ENCODE results near the gene PGAP2. TPM values are rescaled to one million over a fixed set of nuclear protein-coding genes. Genes with fewer than 3 reads are reported as not detected.
"Not testable (repeated sequence)": the region's sequence is repeated elsewhere in the genome, so short reads cannot be mapped to it uniquely, and the experiment has no call there.

The PGAP2 gene
- total and polyA plus RNA-seq, 8 donors: 4.7 to 23.8 (median 13.2) TPM

DNA sequence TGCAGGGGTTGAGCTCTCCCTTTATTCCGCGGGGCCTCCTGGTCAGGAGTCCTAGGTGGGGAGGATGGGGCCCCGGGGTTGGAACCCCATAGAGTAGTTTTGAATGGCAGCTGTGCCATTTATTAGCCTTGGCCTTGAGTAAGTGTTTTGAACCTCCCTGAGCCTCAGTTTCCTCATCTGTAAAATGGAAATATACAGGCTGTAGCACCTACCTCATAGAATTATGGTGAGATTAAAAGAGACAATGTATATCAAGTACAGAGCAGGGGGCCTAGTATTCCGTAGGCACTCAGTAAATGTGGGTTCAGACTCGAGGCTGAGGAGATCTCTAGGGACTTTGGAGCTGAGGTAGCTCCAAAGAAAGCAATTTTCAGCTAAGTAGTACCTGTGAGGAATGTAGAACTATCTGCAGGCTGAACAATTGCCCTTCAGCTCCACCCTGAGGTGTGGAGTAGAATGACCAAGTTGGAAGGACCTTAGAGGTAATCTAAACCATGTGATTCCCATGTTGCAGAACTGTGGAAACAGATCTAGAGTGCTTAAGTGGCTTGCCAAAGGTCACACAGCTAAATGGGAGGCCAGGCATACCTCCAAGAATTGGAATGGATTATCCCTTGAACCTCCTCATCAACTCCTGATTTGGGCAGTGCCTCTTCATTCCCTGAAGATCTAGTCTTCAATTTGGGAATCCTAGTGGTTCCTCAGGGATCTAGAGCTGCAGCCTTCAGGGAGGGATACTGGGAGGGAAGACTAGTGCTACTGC lies 682 bp downstream of the PGAP2 start:
- Histone ChIP-seq H3K4me1 (peaks cover 8 to 19% (median 13%) of the 10 kb centered on the region in 4 donors), H3K36me3 (no peaks in the 10 kb centered on the region), H3K27me3 (no peaks in the 10 kb centered on the region), H3K4me3 (peak overlapping the region; percentile 74 to 85 (median 78)), H3K27ac (peak overlapping the region; percentile 78 to 85 (median 80)), H3K9me3 (no peaks in the 10 kb centered on the region)
- TF ChIP-seq POLR2A (IDR thresholded peaks at IDR 0.05) (no peak), EP300 (IDR thresholded peaks at IDR 0.05) (no peak), POLR2AphosphoS5 (IDR thresholded peaks at IDR 0.05) (peak in 1 of 3 donors; percentile 41)
- TF ChIP-seq, protein P1, sequence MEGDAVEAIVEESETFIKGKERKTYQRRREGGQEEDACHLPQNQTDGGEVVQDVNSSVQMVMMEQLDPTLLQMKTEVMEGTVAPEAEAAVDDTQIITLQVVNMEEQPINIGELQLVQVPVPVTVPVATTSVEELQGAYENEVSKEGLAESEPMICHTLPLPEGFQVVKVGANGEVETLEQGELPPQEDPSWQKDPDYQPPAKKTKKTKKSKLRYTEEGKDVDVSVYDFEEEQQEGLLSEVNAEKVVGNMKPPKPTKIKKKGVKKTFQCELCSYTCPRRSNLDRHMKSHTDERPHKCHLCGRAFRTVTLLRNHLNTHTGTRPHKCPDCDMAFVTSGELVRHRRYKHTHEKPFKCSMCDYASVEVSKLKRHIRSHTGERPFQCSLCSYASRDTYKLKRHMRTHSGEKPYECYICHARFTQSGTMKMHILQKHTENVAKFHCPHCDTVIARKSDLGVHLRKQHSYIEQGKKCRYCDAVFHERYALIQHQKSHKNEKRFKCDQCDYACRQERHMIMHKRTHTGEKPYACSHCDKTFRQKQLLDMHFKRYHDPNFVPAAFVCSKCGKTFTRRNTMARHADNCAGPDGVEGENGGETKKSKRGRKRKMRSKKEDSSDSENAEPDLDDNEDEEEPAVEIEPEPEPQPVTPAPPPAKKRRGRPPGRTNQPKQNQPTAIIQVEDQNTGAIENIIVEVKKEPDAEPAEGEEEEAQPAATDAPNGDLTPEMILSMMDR (IDR thresholded peaks at IDR 0.05): peak in 3 of 7 experiments; percentile 10 to 43 (median 38)
- intact Hi-C loops (cut with DNase I; ENCODE audit: low total_unique reads): no loop called here
- 13 to 25% (median 18%) methylated on average over 5 of the region's 5 CpGs for whole genome bisulfite sequencing, 5 donors
- DNase-seq: peak; percentile 49 to 87

DNA sequence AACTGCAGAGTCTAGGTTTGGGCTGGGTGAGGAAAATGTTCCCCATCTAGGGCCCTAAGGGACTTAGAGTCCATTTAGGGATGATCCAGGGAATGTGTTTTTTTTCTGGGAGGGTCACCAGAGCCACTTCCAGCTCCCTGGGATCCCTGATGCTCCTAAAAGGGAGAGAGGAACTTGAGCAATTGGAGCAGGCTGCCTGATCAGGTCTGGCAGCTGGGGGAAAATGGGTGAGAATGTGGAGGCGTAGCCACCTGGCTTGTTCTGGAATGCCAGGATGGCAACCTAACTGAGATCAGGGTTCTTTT lies 1.2 kb downstream of the PGAP2 start:
- H3K4me1 ChIP-seq: peaks cover 8 to 19% (median 13%) of the 10 kb centered on the region in 4 donors
- DNase-seq: no peak
- H3K9me3 ChIP-seq: no peaks in the 10 kb centered on the region
- no peaks in the 10 kb centered on the region for H3K36me3 ChIP-seq
- TF ChIP-seq POLR2A (IDR thresholded peaks at IDR 0.05): no peak
- TF ChIP-seq EP300 (IDR thresholded peaks at IDR 0.05): no peak
- no peak for TF ChIP-seq POLR2AphosphoS5 (IDR thresholded peaks at IDR 0.05)
- TF ChIP-seq, protein P1 (IDR thresholded peaks at IDR 0.05): no peak
- no peak overlapping the region for H3K27ac ChIP-seq
- no peak overlapping the region for H3K4me3 ChIP-seq
- intact Hi-C loops (cut with DNase I; ENCODE audit: low total_unique reads): no loop called here
- no peaks in the 10 kb centered on the region for H3K27me3 ChIP-seq
- 89 to 100% (median 96%) methylated on average over 1 of the region's 1 CpG for WGBS, 5 donors

DNA sequence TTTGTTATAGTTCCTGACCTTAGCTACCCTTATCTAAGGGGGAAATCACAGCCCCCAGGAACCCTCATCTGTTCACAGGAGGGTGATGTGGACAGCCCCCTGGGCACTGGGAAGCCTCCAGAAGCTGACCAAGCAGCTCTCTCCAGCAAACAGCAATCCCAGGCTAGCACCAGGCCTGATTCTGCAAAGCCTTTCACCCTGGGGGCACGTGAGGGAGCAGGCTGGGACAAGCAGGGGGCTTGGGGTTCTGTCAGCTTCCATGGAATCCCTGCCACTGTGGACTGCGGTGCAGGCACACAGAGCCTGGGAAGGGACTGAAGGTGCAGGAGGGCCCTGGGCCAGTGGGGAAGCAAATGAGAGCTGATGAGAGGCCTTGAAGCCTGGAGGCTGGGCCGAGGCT lies 2.1 kb downstream of the PGAP2 start:
- WGBS, 5 donors: 84 to 97% (median 92%) methylated on average over 3 of the region's 3 CpGs
- Histone ChIP-seq H3K9me3 (no peaks in the 10 kb centered on the region), H3K36me3 (no peaks in the 10 kb centered on the region), H3K27ac (no peak overlapping the region), H3K4me3 (no peak overlapping the region), H3K4me1 (peaks cover 8 to 19% (median 13%) of the 10 kb centered on the region in 4 donors), H3K27me3 (no peaks in the 10 kb centered on the region)
- DNase-seq: no peak
- intact Hi-C loops (cut with DNase I; ENCODE audit: low total_unique reads): no loop called here
- TF ChIP-seq EP300 (IDR thresholded peaks at IDR 0.05) (no peak), POLR2AphosphoS5 (IDR thresholded peaks at IDR 0.05) (no peak), POLR2A (IDR thresholded peaks at IDR 0.05) (no peak)
- TF ChIP-seq, protein P1 (IDR thresholded peaks at IDR 0.05): no peak

DNA sequence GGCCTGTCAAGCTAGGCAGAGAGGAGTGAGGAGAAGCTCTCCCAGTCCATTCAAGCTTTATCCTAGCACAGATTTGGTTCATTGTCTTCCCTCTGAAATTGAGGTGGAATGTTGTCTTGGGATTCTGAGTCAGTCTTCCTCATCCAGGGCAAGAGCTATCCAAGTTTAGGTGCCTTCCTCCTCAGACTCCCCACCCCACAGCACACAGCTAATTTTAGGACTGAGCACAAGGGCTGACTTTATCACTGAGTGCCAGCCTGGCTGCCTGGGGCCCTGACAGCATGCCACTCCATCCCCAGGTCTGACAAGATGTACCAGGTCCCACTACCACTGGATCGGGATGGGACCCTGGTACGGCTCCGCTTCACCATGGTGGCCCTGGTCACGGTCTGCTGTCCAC lies 2.6 kb downstream of the PGAP2 start:
- Histone ChIP-seq H3K4me3 (no peak overlapping the region), H3K9me3 (no peaks in the 10 kb centered on the region), H3K4me1 (peaks cover 8 to 19% (median 13%) of the 10 kb centered on the region in 4 donors), H3K27ac (no peak overlapping the region), H3K27me3 (no peaks in the 10 kb centered on the region), H3K36me3 (no peaks in the 10 kb centered on the region)
- DNase-seq: no peak
- no peak for TF ChIP-seq POLR2AphosphoS5 (IDR thresholded peaks at IDR 0.05)
- TF ChIP-seq POLR2A (IDR thresholded peaks at IDR 0.05): no peak
- no peak for TF ChIP-seq EP300 (IDR thresholded peaks at IDR 0.05)
- TF ChIP-seq, protein P1 (IDR thresholded peaks at IDR 0.05): no peak
- WGBS, 5 donors: 94 to 100% (median 97%) methylated on average over 4 of the region's 4 CpGs
- intact Hi-C loops (cut with DNase I; ENCODE audit: low total_unique reads): no loop called here

DNA sequence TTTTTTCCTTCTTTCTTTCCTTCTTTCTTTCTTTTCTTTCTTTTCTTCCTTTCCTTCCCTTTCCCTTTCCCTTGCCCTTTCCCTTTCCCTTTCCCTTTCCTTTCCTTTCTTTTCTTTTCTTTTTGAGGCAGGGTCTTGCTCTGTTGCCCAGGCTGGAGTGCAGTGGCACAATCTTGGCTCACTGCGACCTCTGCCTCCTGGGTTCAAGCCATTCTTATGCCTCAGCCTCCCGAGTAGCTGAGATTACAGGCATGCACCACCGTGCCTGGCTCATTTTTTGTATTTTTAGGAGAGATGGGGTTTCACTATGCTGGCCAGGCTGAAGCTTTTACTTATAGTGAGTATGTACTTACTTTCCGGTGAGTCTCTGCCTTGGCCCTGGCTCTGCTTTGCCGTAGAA lies 6.5 kb downstream of the PGAP2 start:
- 91 to 98% (median 97%) methylated on average over 5 of the region's 5 CpGs for WGBS, 5 donors
- H3K4me1 ChIP-seq; H3K36me3 ChIP-seq; H3K9me3 ChIP-seq; DNase-seq; H3K27me3 ChIP-seq; intact Hi-C loops (cut with DNase I; ENCODE audit: low total_unique reads); H3K27ac ChIP-seq; H3K4me3 ChIP-seq: not testable (repeated sequence)
